Measurements from ENCODE around the gene TTC31. TPM values are rescaled to one million over a fixed set of nuclear protein-coding genes. Genes with fewer than 3 reads are reported as not detected.

Gene TTC31
- total and polyA plus RNA-seq, 4 donors: 9.9 to 26.4 (median 15.8) TPM

- Histone ChIP-seq H3K36me3 (ENCODE audit: control insufficient read depth in 4 of 4, insufficient read depth in 3 of 4, low read depth in 1 of 4, low read length in 3 of 4) (peaks cover 10 to 16% (median 14%) of the 10 kb centered on the region in 4 donors), H3K9me3 (ENCODE audit: control insufficient read depth in 4 of 4, low read length in 3 of 4) (no peaks in the 10 kb centered on the region), H3K9ac (ENCODE audit: low read depth in 1 of 2, low read length in 2 of 2) (no peak overlapping the region), H3K27me3 (ENCODE audit: control insufficient read depth in 4 of 4, insufficient read depth in 4 of 4, low read length in 3 of 4) (no peaks in the 10 kb centered on the region), H3K4me1 (ENCODE audit: control insufficient read depth in 4 of 4, insufficient read depth in 4 of 4, low read length in 3 of 4) (peaks cover 39 to 73% (median 65%) of the 10 kb centered on the region in 4 donors), H3K27ac (ENCODE audit: low read depth in 1 of 2, low read length in 2 of 2) (peak overlapping the region; percentile 22 to 50), H3K4me3 (ENCODE audit: low read depth in 1 of 3, low read length in 3 of 3) (peak overlapping the region in 1 of 3 donors; percentile 25)
- no peak for DNase-seq (ENCODE audit: low spot score)
- TF ChIP-seq EGR1 (IDR thresholded peaks at IDR 0.05; ENCODE audit: low read depth in 2 of 2) (no peak), ZBTB33 (IDR thresholded peaks at IDR 0.05) (no peak), RAD21 (IDR thresholded peaks at IDR 0.05) (no peak), YY1 (IDR thresholded peaks at IDR 0.05) (no peak), FOXA2 (IDR thresholded peaks at IDR 0.05) (no peak), HNF4G (IDR thresholded peaks at IDR 0.05) (no peak), GABPA (IDR thresholded peaks at IDR 0.05 in 1 of 2, conservative IDR thresholded peaks at IDR 0.05 in 1 of 2) (no peak), ATF3 (IDR thresholded peaks at IDR 0.05) (no peak), SP1 (IDR thresholded peaks at IDR 0.05) (no peak), HNF4A (conservative IDR thresholded peaks at IDR 0.05) (no peak)
- WGBS: 93% methylated on average over 9 of the region's 9 CpGs
Measured at GRCh38 chr2:74489906-74490305, 7.0 kb downstream of the TTC31 start.

- H3K27ac ChIP-seq (ENCODE audit: low read depth in 1 of 2, low read length in 2 of 2): peak overlapping the region; percentile 4 to 57
- peaks cover 10 to 16% (median 14%) of the 10 kb centered on the region in 4 donors for H3K36me3 ChIP-seq (ENCODE audit: control insufficient read depth in 4 of 4, insufficient read depth in 3 of 4, low read depth in 1 of 4, low read length in 3 of 4)
- no peaks in the 10 kb centered on the region for H3K27me3 ChIP-seq (ENCODE audit: control insufficient read depth in 4 of 4, insufficient read depth in 4 of 4, low read length in 3 of 4)
- no peaks in the 10 kb centered on the region for H3K9me3 ChIP-seq (ENCODE audit: control insufficient read depth in 4 of 4, low read length in 3 of 4)
- TF ChIP-seq SP1 (IDR thresholded peaks at IDR 0.05): peak; percentile 69
- peak; percentile 84 for TF ChIP-seq MAX (IDR thresholded peaks at IDR 0.05)
- TF ChIP-seq FOXA1 (IDR thresholded peaks at IDR 0.05): no peak
- peak; percentile 89 to 91 for TF ChIP-seq RXRA (IDR thresholded peaks at IDR 0.05)
- peak; percentile 79 for TF ChIP-seq YY1 (IDR thresholded peaks at IDR 0.05)
- TF ChIP-seq JUND (IDR thresholded peaks at IDR 0.05): peak in 1 of 2 donors; percentile 65
- TF ChIP-seq EGR1 (IDR thresholded peaks at IDR 0.05; ENCODE audit: low read depth in 2 of 2): peak in 1 of 2 donors; percentile 39
- TF ChIP-seq HNF4G (IDR thresholded peaks at IDR 0.05): peak; percentile 67
- peak; percentile 24 for TF ChIP-seq ATF3 (IDR thresholded peaks at IDR 0.05)
- TF ChIP-seq REST (IDR thresholded peaks at IDR 0.05): peak; percentile 44
- TF ChIP-seq CTCF (IDR thresholded peaks at IDR 0.05; ENCODE audit: low read depth, low read length, missing input control): no peak
- peak; percentile 69 for TF ChIP-seq ZBTB33 (IDR thresholded peaks at IDR 0.05)
- no peak for TF ChIP-seq NR2F2 (IDR thresholded peaks at IDR 0.05)
- TF ChIP-seq FOXA2 (IDR thresholded peaks at IDR 0.05): no peak
- peak; percentile 84 to 95 for TF ChIP-seq HNF4A (conservative IDR thresholded peaks at IDR 0.05)
- TF ChIP-seq RAD21 (IDR thresholded peaks at IDR 0.05): peak; percentile 15 to 28
- peak in 1 of 2 donors; percentile 74 for TF ChIP-seq GABPA (IDR thresholded peaks at IDR 0.05 in 1 of 2, conservative IDR thresholded peaks at IDR 0.05 in 1 of 2)
- TF ChIP-seq TAF1 (conservative IDR thresholded peaks at IDR 0.05): no peak
- H3K9ac ChIP-seq (ENCODE audit: low read depth in 1 of 2, low read length in 2 of 2): no peak overlapping the region
- 45% methylated on average over 12 of the region's 12 CpGs for WGBS
- H3K4me1 ChIP-seq (ENCODE audit: control insufficient read depth in 4 of 4, insufficient read depth in 4 of 4, low read length in 3 of 4): peaks cover 38 to 82% (median 65%) of the 10 kb centered on the region in 4 donors
- H3K4me3 ChIP-seq (ENCODE audit: low read depth in 1 of 3, low read length in 3 of 3): no peak overlapping the region
- no peak for DNase-seq (ENCODE audit: low spot score)
Measured at GRCh38 chr2:74491648-74492544, 9.0 kb downstream of the TTC31 start.
